Measurements from ENCODE around the gene SH3PXD2A.
A peak's percentile ranks its signal among the peaks of the same experiment; 100 is the strongest.

Gene SH3PXD2A

DNA sequence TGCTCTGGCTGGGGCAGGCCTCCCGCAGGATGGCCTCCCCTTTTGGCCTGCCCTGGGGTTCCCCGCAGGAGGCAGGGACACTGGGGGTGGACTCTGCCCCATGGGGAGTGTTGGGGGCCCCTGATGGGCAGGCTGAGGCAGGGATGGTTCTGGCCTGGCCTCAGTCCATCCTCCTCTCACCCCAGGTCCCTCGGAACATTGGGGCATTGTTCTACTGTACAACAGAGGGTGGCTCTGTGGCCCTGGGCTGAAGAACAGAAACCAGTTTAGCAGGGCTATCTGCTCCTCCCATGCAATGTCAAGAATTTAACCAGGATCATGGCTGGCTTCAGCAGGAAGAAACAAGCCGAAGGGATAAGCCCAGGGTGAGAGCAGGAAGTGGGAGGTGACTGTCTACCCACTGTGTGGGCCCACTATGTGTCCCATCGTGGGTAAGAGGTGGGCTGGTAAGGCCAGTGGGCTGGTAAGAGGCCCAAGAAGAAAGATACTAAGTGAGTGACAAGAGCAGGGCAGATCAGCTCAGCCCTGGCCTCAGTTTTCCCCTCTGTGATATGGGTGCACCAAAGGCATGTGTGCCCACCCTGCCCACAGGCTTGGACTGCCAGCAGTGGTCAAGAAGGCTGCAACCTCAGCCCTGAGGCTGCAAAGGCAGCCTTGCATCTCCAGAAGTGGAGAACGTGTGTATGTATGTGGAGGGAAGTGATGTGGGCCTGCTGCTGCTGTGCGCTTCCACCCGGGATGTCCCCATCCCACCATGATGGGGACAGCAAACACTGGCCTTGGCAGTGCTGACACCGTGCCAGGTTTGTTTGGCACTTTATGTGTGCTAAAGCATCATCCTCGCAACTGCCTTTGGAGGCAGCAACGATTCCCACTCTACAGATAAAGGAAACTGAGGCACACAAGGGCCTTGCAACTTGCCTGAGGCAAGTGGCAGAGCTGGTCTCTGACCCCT lies 138.9 kb downstream of the SH3PXD2A start:
- TF ChIP-seq, protein P1, sequence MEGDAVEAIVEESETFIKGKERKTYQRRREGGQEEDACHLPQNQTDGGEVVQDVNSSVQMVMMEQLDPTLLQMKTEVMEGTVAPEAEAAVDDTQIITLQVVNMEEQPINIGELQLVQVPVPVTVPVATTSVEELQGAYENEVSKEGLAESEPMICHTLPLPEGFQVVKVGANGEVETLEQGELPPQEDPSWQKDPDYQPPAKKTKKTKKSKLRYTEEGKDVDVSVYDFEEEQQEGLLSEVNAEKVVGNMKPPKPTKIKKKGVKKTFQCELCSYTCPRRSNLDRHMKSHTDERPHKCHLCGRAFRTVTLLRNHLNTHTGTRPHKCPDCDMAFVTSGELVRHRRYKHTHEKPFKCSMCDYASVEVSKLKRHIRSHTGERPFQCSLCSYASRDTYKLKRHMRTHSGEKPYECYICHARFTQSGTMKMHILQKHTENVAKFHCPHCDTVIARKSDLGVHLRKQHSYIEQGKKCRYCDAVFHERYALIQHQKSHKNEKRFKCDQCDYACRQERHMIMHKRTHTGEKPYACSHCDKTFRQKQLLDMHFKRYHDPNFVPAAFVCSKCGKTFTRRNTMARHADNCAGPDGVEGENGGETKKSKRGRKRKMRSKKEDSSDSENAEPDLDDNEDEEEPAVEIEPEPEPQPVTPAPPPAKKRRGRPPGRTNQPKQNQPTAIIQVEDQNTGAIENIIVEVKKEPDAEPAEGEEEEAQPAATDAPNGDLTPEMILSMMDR (IDR thresholded peaks at IDR 0.05; ENCODE audit: low read depth, low read length), result no peak
- no peak for DNase-seq
- Histone ChIP-seq H3K4me3 (ENCODE audit: low read depth, low read length) (no peak overlapping the region), H3K4me1 (peaks cover 14% of the 10 kb centered on the region), H3K36me3 (no peaks in the 10 kb centered on the region), H3K9me3 (no peaks in the 10 kb centered on the region), H3K27me3 (no peaks in the 10 kb centered on the region)

DNA sequence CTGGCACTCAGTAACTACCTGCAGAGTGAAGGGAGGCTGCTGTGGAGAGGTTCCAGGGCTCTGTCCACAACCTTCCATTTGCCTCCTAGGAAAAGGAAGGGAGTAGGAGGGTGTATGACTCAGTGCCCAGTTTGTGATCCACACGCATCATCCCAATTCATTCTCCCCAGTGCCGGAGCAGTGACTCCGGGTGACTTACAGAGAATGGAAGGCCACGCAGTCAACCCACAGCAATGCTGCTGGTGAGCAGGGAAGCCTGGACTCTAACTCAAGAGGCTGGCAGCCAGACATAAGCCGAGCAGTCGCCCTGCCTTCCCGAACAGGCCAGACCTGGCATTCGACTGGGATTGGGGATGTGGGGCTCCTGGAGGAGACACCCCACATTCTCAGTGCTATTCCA lies 139.9 kb downstream of the SH3PXD2A start:
- no peak overlapping the region for H3K4me3 ChIP-seq (ENCODE audit: low read depth, low read length)
- H3K36me3 ChIP-seq, result no peaks in the 10 kb centered on the region
- H3K27me3 ChIP-seq, result no peaks in the 10 kb centered on the region
- H3K9me3 ChIP-seq, result no peaks in the 10 kb centered on the region
- TF ChIP-seq, protein P1 (IDR thresholded peaks at IDR 0.05; ENCODE audit: low read depth, low read length), result no peak
- DNase-seq, result no peak
- peaks cover 5% of the 10 kb centered on the region; the same call in 1 of the 2 replicates for H3K4me1 ChIP-seq

DNA sequence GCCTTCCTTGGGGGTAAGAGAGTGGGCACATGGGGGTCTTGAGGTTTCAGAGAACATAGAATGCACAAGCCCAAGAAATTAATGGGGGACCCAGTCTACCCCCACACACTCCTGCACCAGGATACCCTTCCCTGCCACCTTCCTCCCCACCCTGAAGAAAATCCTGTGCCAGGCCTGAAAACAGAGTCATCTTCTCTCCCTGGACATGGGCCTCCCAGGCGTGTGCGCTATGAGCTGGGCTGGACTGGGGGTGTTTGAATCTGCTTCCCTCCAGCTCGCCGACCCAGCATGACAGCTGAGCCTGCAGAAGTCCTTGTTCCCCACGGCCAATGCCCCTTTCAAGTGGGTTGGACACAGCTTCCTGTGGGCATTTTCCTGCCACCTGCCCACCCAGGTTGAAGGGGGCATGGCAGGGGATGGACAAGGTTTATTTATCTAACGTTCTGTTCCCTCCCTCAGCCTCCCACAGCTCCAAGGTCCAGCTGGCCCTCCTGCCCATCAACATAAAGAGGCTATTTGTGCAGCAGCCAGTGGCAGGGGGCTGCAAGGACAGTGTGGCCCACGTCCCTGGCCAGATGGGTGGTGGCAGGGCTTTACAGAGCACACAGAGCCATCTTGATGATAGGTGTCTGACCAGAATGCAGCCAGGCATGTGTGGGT lies 141.0 kb downstream of the SH3PXD2A start:
- Histone ChIP-seq H3K27me3 (no peaks in the 10 kb centered on the region), H3K9me3 (no peaks in the 10 kb centered on the region), H3K36me3 (no peaks in the 10 kb centered on the region), H3K4me1 (peaks cover under 1% of the 10 kb centered on the region; the same call in 1 of the 2 replicates), H3K4me3 (ENCODE audit: low read depth, low read length) (no peak overlapping the region)
- DNase-seq, result no peak
- TF ChIP-seq, protein P1 (IDR thresholded peaks at IDR 0.05; ENCODE audit: low read depth, low read length), result no peak

DNA sequence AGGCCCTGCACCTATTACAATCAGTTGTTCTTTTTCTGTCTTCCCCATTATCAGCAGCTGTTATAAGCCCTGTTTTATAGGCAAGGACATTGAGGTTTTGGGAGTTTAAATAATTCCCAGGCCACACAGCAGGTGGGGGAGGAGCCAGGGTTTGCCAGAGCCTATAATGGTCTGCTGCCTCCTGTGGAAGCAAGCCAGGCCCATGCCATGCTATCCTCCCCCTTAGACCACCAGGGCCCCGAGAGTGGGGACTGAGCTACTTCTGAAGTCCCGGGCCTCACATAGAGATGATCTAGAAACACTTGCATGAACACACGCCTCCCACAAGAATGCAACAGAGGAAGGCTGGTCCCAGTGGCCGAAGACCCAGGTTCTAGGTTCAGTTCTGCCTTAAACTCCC lies 141.7 kb downstream of the SH3PXD2A start:
- Histone ChIP-seq H3K27me3 (no peaks in the 10 kb centered on the region), H3K4me3 (ENCODE audit: low read depth, low read length) (no peak overlapping the region), H3K4me1 (peaks cover 8% of the 10 kb centered on the region), H3K36me3 (no peaks in the 10 kb centered on the region), H3K9me3 (no peaks in the 10 kb centered on the region)
- DNase-seq, result no peak
- TF ChIP-seq, protein P1 (IDR thresholded peaks at IDR 0.05; ENCODE audit: low read depth, low read length), result no peak

DNA sequence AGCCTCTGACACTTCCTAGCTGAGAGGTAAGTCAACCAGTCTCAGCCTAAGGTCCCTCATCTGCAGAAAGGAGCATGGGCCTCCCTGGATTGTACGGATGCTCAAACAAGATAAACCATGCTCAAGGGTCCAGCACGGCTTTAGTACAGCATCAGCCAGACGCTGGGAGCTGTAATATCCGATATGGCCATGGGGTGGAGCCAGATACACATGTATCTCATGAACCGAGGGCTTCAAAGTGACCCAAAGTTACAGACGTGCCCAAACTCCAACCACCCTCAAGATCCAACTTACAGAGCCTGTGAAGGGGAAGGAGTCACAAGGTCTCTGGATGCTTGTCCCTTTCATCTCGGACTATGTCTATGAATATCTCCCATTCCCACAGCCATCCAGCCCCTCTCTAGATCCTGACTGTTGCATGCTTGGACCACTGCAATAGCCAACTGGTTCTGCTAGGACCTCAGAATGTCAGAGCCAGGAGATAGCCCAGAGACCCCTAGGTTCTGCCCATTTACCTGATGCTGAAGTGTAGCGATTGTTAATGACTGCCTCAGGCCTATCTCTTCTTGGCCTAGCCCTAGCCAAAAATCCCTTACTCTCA lies 142.4 kb downstream of the SH3PXD2A start:
- Histone ChIP-seq H3K27me3 (no peaks in the 10 kb centered on the region), H3K9me3 (no peaks in the 10 kb centered on the region), H3K4me3 (ENCODE audit: low read depth, low read length) (no peak overlapping the region), H3K36me3 (no peaks in the 10 kb centered on the region), H3K4me1 (peaks cover 14% of the 10 kb centered on the region)
- peak; percentile 77 for DNase-seq
- TF ChIP-seq, protein P1 (IDR thresholded peaks at IDR 0.05; ENCODE audit: low read depth, low read length), result peak; percentile 87
